Right hindlimb (tissue), 1 donor: ENCODE data around the gene OR8B2.
"Not testable (repeated sequence)": the region's sequence is repeated elsewhere in the genome, so short reads cannot be mapped to it uniquely, and the experiment has no call there.

Experiments
- DNase-seq: peaks from one replicate; pipeline ENCODE4 v3.0.0-alpha.2; 2018

OR8B2 gene, protein sequence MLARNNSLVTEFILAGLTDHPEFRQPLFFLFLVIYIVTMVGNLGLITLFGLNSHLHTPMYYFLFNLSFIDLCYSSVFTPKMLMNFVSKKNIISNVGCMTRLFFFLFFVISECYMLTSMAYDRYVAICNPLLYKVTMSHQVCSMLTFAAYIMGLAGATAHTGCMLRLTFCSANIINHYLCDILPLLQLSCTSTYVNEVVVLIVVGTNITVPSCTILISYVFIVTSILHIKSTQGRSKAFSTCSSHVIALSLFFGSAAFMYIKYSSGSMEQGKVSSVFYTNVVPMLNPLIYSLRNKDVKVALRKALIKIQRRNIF

DNA sequence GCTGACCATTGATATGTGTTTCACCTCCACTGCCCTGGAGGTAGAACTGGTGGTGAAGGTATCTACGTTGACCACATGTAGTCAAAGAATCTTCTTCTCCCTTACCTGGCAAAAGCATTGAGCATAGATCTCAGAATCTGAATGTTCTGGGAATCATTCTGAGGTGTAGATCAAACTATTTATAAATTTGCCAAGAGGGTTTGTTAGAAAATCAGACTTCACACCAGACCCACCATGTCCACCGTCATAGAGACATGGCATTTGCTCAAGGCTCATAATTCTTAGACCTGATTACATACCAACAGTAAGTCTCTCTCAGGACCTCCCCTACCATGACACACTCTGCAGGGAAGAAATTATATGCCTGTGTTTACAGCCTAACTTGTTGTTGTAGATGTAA lies at the start of gene OR8B2:
Gene OR8B2 (minus strand): TSS at position 101 of the 400 bp plus-strand sequence. CDS start 1,156 bp downstream, outside the sequence.
- DNase-seq = no peak

DNA sequence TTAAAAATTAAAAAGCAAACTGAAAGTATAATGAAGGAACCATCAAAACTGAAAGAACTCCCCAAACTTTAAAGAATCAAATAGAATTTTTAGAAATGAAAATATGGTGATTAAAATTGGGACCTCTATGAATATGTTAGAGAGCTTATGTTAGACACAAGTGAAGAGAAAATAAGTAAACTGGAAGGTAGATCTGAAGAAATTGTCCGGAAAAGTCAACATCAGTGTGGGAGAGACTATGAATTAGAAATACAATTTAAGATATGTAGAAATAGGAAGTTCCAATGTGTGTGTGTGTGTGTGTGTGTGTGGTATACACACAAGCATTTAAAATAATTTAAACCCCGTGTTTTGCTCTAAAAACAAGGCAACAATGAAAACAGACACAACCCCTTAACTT lies 45.3 kb upstream of the OR8B2 start:
- no peak for DNase-seq

DNA sequence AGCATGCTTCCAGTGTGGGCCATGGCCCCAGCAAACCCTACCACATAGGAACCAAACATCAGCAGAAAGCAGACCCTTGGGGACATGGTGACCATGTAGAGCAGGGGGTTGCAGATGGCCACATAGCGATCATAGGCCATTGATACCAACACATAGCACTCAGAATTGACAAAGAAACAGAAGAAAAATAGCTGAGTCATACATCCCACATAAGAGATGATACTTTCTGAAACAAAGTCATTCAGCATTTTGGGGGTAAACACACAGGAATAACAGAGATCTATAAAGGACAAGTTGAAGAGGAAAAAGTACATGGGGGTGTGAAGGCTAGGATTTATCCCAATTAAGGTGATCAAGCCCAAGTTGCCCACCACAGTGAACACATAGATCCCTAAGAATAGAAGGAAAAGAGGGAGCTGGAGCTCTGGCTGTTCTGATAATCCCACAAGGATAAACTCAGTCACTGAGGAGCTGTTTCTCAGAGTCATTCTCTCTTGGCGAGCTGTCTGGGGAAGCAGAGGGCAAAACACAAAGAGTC lies 40.2 kb upstream of the OR8B2 start, which contains the start of gene OR8B4:
Gene OR8B4 (minus strand): TSS at position 488 of the 538 bp plus-strand sequence. CDS start 0 bp downstream, at position 488.
- DNase-seq = no peak

DNA sequence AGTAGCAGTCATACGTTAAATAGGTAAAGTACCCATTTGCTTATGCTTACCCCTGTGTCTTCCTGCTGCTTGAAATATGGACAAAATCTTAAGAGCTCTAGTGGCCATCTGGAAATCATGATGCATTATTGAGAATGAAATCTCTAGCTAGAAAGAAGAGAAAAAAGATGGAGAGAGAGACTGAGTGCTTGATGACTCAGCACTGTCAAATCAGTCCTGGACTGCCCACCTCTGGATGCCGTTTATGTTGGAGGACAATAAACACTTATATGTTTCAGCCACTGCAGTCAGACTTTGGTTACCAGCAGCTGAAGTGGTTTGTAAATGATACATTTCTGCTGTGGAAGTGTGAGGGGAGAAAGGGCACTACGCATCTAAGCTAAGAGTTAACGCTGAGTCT lies 36.7 kb upstream of the OR8B2 start:
- no peak for DNase-seq

DNA sequence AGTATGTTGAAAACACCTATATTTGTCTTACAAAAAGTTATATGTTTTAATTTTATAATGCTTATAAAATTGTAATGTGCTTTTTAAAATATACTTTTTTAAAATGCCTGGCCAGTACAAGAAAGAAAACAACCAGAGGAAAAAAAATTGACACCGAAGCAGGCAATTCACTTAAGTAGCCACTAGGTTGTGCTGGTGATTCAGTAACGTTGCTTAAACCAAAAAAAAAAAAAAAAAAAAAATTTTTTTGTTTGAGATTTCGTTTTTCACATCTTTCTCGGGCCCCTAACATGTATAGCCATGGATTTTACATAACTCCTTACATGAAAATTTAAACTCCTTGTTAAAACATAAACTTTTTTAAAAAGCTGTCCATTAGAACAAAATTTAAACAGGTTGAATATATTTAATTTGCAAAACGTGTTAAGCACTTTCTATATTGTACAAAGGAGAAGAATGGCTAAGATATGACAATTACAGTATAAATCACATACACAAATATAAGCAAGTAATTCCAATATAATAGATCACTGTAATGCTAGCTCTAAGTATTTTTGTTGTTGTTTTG lies 31.1 kb upstream of the OR8B2 start:
- DNase-seq = no peak

DNA sequence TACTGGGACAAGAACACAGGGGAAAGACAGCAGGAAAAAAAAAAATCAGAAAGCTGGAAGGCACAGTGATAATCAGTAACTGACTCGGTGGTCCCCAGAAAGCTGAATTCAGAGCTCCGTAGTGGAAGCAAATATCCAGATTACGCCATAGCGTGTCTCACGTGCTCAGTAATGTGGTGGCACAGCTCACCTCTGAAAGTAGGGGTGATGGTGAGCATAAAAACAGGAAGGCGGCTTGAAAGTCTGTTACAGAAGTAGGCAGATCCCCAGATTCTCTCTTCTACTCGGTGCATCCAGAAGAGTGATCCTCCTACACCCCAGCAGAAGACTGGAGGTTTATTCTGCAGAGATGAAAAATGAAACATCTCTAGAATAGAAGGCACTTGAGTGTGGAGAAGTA lies 25.6 kb upstream of the OR8B2 start:
- no peak for DNase-seq

DNA sequence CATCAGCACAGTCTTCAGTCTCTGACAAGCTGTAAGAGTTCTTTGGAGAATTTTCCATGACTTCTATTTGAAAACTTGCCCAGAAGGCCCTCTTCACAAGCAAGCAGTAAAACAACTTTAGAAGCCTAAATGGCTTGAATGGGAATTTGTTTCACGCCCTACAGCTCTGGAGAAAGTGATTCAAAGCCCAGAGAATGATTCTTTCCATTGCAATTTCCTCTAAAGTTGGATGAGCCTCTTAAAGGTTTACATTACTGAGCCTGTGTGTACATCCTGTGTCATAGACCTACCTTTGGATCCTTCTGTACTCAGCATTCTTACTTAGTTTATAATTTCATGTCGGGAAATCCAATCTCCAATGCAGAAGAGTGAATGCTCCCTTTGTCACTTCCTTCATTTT lies 21.3 kb upstream of the OR8B2 start:
- no peak for DNase-seq

DNA sequence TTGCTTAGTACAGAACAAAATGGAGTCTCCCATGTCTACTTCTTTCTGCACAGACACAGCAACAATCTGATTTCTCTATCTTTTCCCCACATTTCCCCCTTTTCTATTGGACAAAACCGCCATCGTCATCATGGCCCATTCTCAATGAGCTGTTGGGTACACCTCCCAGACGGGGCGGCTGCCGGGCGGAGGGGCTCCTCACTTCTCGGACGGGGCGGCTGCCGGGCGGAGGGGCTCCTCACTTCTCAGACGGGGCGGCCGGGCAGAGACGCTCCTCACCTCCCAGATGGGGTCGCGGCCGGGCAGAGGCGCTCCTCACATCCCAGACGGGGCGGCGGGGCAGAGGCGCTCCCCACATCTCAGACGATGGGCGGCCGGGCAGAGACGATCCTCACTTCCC lies 18.9 kb upstream of the OR8B2 start:
- not testable (repeated sequence) for DNase-seq

DNA sequence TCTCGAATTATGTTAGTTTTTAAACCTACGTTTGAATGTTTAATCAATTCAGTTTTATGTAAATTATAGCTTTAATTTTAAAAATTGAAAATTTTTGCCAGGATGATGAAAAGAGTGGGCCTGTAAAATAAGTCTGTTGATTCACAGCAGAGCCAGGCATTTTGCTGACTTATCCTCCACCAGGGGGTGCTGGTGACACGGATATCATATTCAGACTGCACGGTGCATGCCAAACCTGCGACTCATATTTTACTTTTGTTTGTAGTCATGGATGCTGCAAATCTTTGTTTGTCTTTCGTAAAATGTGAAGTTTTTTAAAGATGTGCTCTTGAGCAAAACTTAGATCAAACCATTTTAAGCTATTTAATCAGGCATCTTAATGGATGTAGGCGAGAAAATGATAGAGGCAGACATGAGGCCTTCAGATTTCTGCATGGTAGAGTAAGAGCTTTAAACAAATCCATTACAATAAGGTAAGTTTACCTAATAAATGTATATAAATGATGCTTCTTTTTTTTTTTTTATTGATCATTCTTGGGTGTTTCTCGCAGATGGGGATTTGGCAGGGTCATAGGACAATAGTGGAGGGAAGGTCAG lies 18.1 kb upstream of the OR8B2 start:
- DNase-seq = peak; percentile 62

DNA sequence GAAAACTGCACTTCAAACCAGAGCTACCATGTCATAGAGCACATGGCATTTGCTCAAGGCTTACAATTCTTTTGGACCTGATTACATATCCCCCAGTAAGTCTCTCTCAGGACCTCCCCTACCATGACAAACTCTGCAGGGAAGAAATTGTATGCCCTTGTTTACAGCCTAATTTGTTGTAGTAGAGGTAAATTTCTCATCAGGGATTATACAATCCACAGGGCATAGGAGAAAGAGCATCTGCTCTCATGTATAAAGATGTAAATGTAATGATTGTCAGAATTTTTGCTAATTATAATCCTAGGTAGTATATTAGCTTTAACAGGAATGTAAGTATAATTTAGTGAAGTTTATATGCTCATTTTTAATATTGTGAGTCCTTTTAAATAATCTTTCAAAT lies 14.6 kb upstream of the OR8B2 start, which contains the start of gene OR8B3:
Gene OR8B3 (minus strand): TSS at position 101 of the 400 bp plus-strand sequence. CDS start 1,673 bp downstream, outside the sequence.
- DNase-seq = no peak

DNA sequence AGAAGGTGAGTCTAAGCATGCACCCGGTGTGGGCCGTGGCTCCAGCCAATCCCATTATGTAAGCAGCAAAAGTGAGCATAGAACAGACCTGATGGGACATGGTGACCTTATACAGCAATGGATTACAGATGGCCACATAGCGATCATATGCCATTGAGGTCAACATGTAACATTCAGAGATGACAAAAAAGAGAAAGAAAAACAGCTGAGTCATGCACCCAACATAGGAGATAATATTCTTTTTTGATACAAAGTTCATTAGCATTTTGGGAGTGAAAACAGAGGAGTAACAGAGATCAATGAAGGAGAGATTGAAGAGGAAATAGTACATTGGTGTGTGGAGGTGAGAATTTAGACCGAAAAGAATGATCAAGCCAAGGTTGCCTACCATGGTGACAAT lies 12.5 kb upstream of the OR8B2 start:
- not testable (repeated sequence) for DNase-seq

DNA sequence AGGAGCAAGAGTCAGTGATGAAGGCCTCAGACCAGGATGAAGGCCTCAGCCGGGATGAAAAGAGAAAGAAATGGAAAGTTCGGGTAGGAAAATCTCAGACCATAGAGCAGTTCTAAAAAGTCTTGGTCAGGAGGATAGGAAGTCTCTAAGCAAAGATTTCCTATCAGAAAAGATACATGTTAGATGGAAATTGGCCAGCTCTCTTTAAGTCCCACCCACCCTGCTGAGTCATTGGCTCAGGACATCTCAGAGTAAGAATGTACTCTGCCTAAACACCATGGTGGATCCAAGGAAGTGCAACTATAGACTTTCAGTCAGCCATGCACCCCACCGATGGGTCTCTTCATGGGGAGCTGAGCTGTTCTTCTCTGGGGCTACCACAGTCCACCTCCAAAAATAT lies 10.1 kb upstream of the OR8B2 start:
- DNase-seq = no peak

DNA sequence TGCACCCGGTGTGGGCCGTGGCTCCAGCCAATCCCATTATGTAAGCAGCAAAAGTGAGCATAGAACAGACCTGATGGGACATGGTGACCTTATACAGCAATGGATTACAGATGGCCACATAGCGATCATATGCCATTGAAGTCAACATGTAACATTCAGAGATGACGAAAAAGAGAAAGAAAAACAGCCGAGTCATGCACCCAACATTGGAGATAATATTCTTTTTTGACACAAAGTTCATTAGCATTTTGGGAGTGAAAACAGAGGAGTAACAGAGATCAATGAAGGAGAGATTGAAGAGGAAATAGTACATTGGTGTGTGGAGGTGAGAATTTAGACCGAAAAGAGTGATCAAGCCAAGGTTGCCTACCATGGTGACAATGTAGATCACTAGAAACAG lies 1.4 kb downstream of the OR8B2 start:
- not testable (repeated sequence) for DNase-seq

DNA sequence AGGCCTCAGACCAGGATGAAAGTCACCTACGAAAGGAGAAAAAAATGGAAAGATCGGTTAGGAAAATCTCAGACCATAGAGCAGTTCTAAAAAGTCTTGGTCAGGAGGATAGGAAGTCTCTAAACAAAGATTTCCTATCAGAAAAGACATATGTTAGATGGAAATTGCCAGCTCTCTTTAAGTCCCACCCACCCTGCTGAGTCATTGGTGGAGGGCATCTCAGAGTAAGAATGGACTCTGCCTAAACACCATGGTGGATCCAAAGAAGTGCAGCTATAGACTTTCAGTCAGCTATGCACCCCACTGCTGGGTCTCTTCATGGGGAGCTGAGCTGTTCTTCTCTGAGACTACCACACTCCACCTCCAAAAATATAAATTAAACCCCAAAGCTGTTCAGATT lies 3.7 kb downstream of the OR8B2 start:
- DNase-seq = no peak

DNA sequence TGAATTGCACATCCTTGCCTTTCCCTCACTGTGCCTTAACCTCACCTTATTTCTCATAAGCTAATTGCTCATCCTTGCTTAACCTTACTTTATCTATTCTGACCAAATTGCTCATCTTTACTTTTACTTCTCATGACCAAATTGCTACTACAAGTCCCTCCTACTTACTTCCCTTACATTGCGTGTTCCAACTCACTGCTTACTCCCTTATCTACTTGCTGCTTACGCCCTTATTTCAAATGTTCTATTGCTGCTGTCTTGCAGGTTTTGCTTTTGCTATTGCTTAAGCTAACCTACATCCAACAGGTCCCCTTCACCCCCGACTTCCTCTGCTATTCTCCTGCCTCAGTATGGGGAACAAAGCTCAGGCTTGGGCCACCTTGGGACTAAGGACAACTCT lies 8.0 kb downstream of the OR8B2 start:
- DNase-seq = no peak

DNA sequence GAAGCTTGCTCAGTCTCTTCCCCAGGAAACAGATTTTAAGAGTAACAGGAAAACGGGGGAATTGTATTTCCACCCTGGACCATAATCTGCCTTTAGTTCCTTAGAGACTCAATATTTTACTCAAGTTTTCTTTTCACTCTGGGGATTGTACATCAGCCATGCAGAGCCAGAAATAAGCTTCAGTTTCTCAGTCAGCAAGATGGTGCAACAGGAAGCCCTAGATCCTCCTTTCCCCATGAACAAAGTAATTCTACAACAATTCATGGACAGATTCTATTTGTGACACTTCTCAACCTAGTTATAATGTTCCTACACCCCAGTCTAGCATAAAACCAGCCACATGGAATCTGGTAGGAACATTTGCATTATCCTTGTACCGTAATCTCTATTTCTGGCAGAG lies 24.7 kb downstream of the OR8B2 start:
- DNase-seq = no peak

DNA sequence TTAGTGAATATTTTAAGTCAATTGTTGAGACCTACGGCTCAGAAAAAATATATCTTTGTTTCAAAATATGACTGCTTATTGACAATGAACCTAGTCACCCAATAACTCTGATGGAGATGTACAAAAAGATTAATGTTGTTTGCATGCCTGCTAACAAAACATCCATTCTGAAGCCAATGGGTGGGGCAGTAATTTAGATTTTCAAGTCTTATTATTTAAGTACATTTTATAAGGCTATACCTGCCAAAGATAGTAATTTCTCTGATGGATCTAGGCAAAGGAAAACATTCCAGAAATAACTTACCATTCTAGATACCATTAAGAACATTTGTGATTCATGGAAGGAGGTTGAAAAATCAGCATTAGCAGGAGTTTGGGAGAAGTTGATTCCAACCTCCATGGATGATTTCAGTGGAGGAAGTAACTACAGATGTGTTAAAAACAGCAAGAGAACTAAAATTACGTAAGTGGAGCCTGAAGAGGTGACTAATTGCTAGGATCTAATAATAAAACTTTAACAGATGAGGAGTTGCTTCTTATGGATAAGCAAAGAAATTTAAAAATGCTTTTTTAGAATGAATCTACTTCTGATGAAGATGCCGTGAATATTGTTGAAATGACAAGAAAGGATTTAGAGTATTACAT lies 37.9 kb downstream of the OR8B2 start:
- DNase-seq = no peak

DNA sequence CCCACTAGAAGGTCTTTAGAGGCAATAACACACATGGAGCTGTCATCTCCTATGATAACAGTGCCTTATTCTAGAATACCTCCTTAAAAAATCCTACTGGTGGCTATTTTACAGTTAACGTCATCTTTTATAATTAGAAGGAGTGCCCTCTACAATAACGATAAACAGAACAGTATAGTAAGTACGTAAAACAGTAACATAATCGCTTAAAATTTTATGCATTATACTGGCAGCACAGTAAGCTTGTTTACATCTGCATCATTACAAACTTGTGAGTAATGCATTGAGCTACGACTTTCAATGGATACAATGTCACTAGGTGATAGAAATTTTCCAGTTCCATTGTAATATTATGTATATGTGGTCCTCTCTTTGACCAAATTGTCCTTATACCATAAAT lies 40.0 kb downstream of the OR8B2 start:
- no peak for DNase-seq

DNA sequence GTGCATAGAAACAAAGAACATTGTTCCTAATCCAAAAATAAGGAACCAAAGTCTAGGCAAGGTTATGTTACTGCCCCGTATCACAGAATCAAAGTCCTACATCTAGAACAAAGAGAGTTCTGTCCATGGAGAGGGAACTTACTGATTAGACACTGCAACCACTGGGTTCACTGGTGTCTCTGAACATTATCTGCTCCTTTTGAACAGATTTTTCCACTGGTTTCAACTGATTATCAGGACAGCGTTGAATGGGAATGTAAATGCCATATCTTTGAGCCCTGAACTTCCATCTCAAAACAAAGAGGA lies 44.2 kb downstream of the OR8B2 start:
- DNase-seq = no peak

DNA sequence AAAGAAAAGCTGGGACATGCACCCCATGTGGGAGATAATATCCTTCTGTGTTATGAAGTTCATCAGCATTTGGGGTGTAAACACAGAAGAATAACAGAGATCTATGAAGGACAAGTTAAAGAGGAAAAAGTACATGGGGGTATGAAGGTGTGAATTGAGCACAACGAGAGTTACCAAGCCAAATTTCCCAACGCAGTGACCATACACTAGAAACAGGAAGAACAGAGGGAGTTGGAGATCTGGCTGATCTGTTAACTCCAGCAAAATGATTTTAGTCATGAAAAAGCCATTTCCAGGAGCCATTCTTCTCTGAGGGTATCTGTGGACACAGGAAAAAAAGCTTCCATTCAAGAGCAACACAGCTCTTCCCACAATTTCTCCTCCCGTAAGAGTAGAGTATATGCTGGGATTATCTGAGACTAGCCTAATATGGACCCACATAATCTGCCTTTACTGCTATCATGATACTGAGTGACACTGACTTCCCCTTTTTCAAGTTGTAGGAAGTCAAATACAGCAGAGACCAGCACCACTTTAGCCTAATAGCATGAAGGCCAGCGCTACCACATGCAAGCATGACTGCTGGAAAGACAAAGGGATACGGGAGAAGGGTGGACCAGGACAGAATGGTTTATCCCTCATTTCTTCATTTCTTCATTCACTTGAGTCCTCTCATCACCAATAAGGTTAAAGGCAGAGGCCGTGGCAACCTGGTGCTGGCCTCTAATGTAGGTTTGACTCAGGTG lies 44.7 kb downstream of the OR8B2 start:
- DNase-seq = no peak
